HepG2 (cell line): ENCODE measurements around the gene EGR1. TPM values are rescaled to one million over a fixed set of nuclear protein-coding genes. Genes with fewer than 3 reads are reported as not detected.

ENCODE experiments used
- CBX1 ChIP-seq: IDR thresholded peaks from one replicate; pipeline ENCODE4 v1.6.1; 2016; ENCODE audit warnings: antibody characterized with exemption, low read depth
- CSRNP1 ChIP-seq: sonication (generic); formaldehyde crosslinking; IDR thresholded peaks from 2 replicates; pipeline ENCODE4 v1.8.1; 2023; ENCODE audit warnings: mild to moderate bottlenecking, missing genetic modification reagents
- ELF3 ChIP-seq: IDR thresholded peaks from 2 replicates; pipeline ENCODE4 v1.6.1; 2016; ENCODE audit warnings: missing genetic modification reagents, missing compliant biosample characterization
- HHEX ChIP-seq: IDR thresholded peaks from 2 replicates; pipeline ENCODE4 v1.6.1; 2016; ENCODE audit warnings: control low read depth
- IRX3 ChIP-seq: sonication (generic); formaldehyde crosslinking; IDR thresholded peaks from 2 replicates; pipeline ENCODE4 v1.8.1; 2023; ENCODE audit warnings: mild to moderate bottlenecking, low read depth, missing genetic modification reagents, borderline replicate concordance
- JARID2 ChIP-seq: sonication (generic); formaldehyde crosslinking; IDR thresholded peaks from 2 replicates; pipeline ENCODE4 v1.8.1; 2023; ENCODE audit warnings: missing genetic modification reagents, inconsistent platforms; ENCODE audit not compliant: insufficient replicate concordance
- KLF11 ChIP-seq: IDR thresholded peaks from 2 replicates; pipeline ENCODE4 v1.6.1; 2016; ENCODE audit warnings: missing compliant biosample characterization
- MXI1 ChIP-seq: IDR thresholded peaks from 3 replicates; pipeline ENCODE4 v1.6.1; 2012; ENCODE audit warnings: low read depth, low read length, inconsistent platforms, borderline replicate concordance
- MYPOP ChIP-seq: sonication (generic); formaldehyde crosslinking; IDR thresholded peaks from 2 replicates; pipeline ENCODE4 v1.8.1; 2023; ENCODE audit warnings: mild to moderate bottlenecking, moderate library complexity, missing genetic modification reagents
- PATZ1 ChIP-seq: sonication (generic); formaldehyde crosslinking; IDR thresholded peaks from 2 replicates; pipeline ENCODE4 v1.4.0; 2020; ENCODE audit warnings: missing genetic modification reagents
- POLR2AphosphoS5 ChIP-seq: IDR thresholded peaks from 2 replicates; pipeline ENCODE4 v1.6.1; 2012; ENCODE audit warnings: low read depth, low read length
- RCOR2 ChIP-seq: IDR thresholded peaks from 2 replicates; pipeline ENCODE4 v1.6.1; 2016; ENCODE audit warnings: missing biosample characterization, missing genetic modification reagents
- REL ChIP-seq: sonication (generic); formaldehyde crosslinking; conservative IDR thresholded peaks from 2 replicates; pipeline ENCODE4 v1.8.0; 2022; ENCODE audit warnings: mild to moderate bottlenecking, missing genetic modification reagents, moderate library complexity
- RXRB ChIP-seq: IDR thresholded peaks from 2 replicates; pipeline ENCODE4 v1.6.1; 2016; ENCODE audit warnings: borderline replicate concordance, missing genetic modification reagents, missing compliant biosample characterization
- SALL1 ChIP-seq: sonication (generic); formaldehyde crosslinking; IDR thresholded peaks from 2 replicates; pipeline ENCODE4 v1.8.0; 2022; ENCODE audit warnings: mild to moderate bottlenecking, missing genetic modification reagents
- SOX5 ChIP-seq: IDR thresholded peaks from 2 replicates; pipeline ENCODE4 v1.6.1; 2016; ENCODE audit warnings: borderline replicate concordance
- SOX6 ChIP-seq, 2 experiments: fragments of 450-650 bp in 1 of 2; sonication (generic) in 1 of 2; formaldehyde crosslinking in 1 of 2; IDR thresholded peaks; 2 replicates each; pipeline versions ENCODE4 v1.4.0 to v1.6.1; 2017 to 2020; ENCODE audit warnings: antibody characterized with exemption in 1 of 2, mild to moderate bottlenecking in 1 of 2, missing genetic modification reagents in 1 of 2
- SP4 ChIP-seq: sonication (generic); formaldehyde crosslinking; IDR thresholded peaks from 2 replicates; pipeline ENCODE4 v1.8.1; 2023; ENCODE audit warnings: mild to moderate bottlenecking, missing genetic modification reagents
- ZBTB46 ChIP-seq: sonication (generic); formaldehyde crosslinking; IDR thresholded peaks from 2 replicates; pipeline ENCODE4 v1.4.0; 2020; ENCODE audit warnings: mild to moderate bottlenecking, missing genetic modification reagents, borderline replicate concordance
- ZNF253 ChIP-seq: sonication (generic); formaldehyde crosslinking; IDR thresholded peaks from 2 replicates; pipeline ENCODE4 v1.8.0; 2022; ENCODE audit warnings: mild to moderate bottlenecking, missing genetic modification reagents, borderline replicate concordance
- ZNF44 ChIP-seq: sonication (generic); formaldehyde crosslinking; IDR thresholded peaks from 2 replicates; pipeline ENCODE4 v1.5.1; 2020; ENCODE audit warnings: mild to moderate bottlenecking, missing genetic modification reagents
- ZNF547 ChIP-seq: sonication (generic); formaldehyde crosslinking; IDR thresholded peaks from 2 replicates; pipeline ENCODE4 v1.5.1; 2020; ENCODE audit warnings: mild to moderate bottlenecking, missing genetic modification reagents
- ZNF670 ChIP-seq: sonication (generic); formaldehyde crosslinking; IDR thresholded peaks from 2 replicates; pipeline ENCODE4 v1.8.0; 2022; ENCODE audit warnings: mild to moderate bottlenecking, missing genetic modification reagents, borderline replicate concordance
- ZSCAN30 ChIP-seq: sonication (generic); formaldehyde crosslinking; IDR thresholded peaks from 2 replicates; pipeline ENCODE4 v1.5.0; 2020; ENCODE audit warnings: mild to moderate bottlenecking, missing genetic modification reagents
- polyA plus RNA-seq, 8 experiments: library from polyadenylated mRNA; depleted of rRNA in 3 of 8; stranded (reverse) in 7 of 8; unstranded in 1 of 8; fragments of >200 nt; fragmentation: Illumina TruSeq in 4 of 8; extraction: Trizol in 4 of 8; gene quantifications; 2 replicates each; pipeline versions ENCODE4 v1.2.1 to v1.2.3, GENCODE V29; 2011 to 2016; ENCODE audit warnings: low read depth in 4 of 8, missing spikeins in 1 of 8, mixed read lengths in 1 of 8; ENCODE audit not compliant: insufficient read depth in 1 of 8
- total RNA-seq, 5 experiments: library from RNA; depleted of rRNA; stranded (reverse); fragments of >200 nt; fragmentation: Illumina TruSeq; extraction: Trizol; gene quantifications; 2 replicates each; pipeline ENCODE4 v1.2.3, GENCODE V29; 2016; ENCODE audit warnings: low read depth in 1 of 5

The EGR1 gene
- total and polyA plus RNA-seq, 2 of the 13 experiments (the other 11 are each of a cell fraction or from before 2014, with no cell fraction given), result 4.1 to 4.5 TPM

- TF ChIP-seq MYPOP, result 0 out of 2 replicates have a peak, but pooled peaks have one; percentile 10
- no peak for TF ChIP-seq ZNF44 (CRISPR knock-in tag)
- no peak for TF ChIP-seq ZNF253
- peak; percentile 74; the same call in 1 of the 2 replicates for TF ChIP-seq REL (CRISPR knock-in tag)
- 0 out of 2 replicates have a peak, but pooled peaks have one; percentile 56 for TF ChIP-seq ZSCAN30 (CRISPR knock-in tag)
- peak; percentile 49; the same call in 1 of the 2 replicates for TF ChIP-seq RCOR2
- peak; percentile 68 for TF ChIP-seq PATZ1 (CRISPR knock-in tag)
- TF ChIP-seq HHEX (CRISPR knock-in tag), result no peak
- TF ChIP-seq RXRB (CRISPR knock-in tag), result peak; percentile 55; the same call in 1 of the 2 replicates
- no peak for TF ChIP-seq SOX6 (IDR thresholded peaks at IDR 0.05)
- TF ChIP-seq SOX6 (CRISPR knock-in tag; IDR thresholded peaks at IDR 0.05), result peak; percentile 47
- TF ChIP-seq ELF3, result peak; percentile 83
- 0 out of 2 replicates have a peak, but pooled peaks have one; percentile 61 for TF ChIP-seq ZBTB46
- TF ChIP-seq SOX5 (CRISPR knock-in tag), result peak; percentile 55; the same call in 1 of the 2 replicates
- TF ChIP-seq ZNF670, result no peak; the same call in none of the 2 replicates
- TF ChIP-seq MXI1, result peak; percentile 68; the same call in 2 of the 3 replicates
- peak; percentile 53; the same call in 1 of the 2 replicates for TF ChIP-seq CSRNP1 (CRISPR knock-in tag)
- peak; percentile 24; the same call in 1 of the 2 replicates for TF ChIP-seq IRX3 (CRISPR knock-in tag)
- 0 out of 2 replicates have a peak, but pooled peaks have one; percentile 15 for TF ChIP-seq SP4 (CRISPR knock-in tag)
- peak; percentile 73 for TF ChIP-seq SALL1 (CRISPR knock-in tag)
- TF ChIP-seq KLF11, result 0 out of 2 replicates have a peak, but pooled peaks have one; percentile 3
- TF ChIP-seq CBX1, result no peak
- peak; percentile 68 for TF ChIP-seq JARID2 (CRISPR knock-in tag)
- TF ChIP-seq POLR2AphosphoS5, result peak; percentile 67
- TF ChIP-seq ZNF547, result peak; percentile 17
These were observed 1.3 kb upstream of the EGR1 start (continued) for GRCh38 chr5:138464008-138464387.
